ENCODE data around the gene NPM3. TPM values are rescaled to one million over a fixed set of nuclear protein-coding genes. Genes with fewer than 3 reads are reported as not detected.

Gene NPM3
- polyA plus RNA-seq, 1 of the 3 experiments (the other 2 are of a cell fraction) = 105 TPM

GRCh38 chr10:101781984-101782810 is 1.0 kb downstream of the NPM3 start:
- CTCF ChIA-PET = interaction anchor here (0.6 to 11.7 kb wide), 17 partner anchors 10 to 801 kb away, joined by 3 to 297 read pairs (median 8); partner anchors contain the start of genes DPCD and POLL
- peak overlapping the region; percentile 77 to 96 for H3K4me3 ChIP-seq (ENCODE audit: low read depth in 2 of 2, low read length in 1 of 2)
- H3K27ac ChIP-seq (ENCODE audit: low read depth in 2 of 2, low read length in 1 of 2) = no peak overlapping the region
- peaks cover 41% of the 10 kb centered on the region for H3F3A ChIP-seq (replicated peaks; ENCODE audit: insufficient read depth)
- peak; percentile 28 for DNase-seq
- TF ChIP-seq SIN3A (IDR thresholded peaks at IDR 0.05; ENCODE audit: borderline replicate concordance, low read depth, low read length) (no peak), JUND (IDR thresholded peaks at IDR 0.05) (no peak), IRF3 (IDR thresholded peaks at IDR 0.05; ENCODE audit: low read depth, low read length) (no peak), RFX5 (IDR thresholded peaks at IDR 0.05; ENCODE audit: low read length) (no peak), MXI1 (IDR thresholded peaks at IDR 0.05; ENCODE audit: low read depth, low read length) (no peak), NFIC (IDR thresholded peaks at IDR 0.05; ENCODE audit: borderline replicate concordance) (no peak), YY1 (IDR thresholded peaks at IDR 0.05; ENCODE audit: low read depth) (no peak)
- TF ChIP-seq, protein P1, sequence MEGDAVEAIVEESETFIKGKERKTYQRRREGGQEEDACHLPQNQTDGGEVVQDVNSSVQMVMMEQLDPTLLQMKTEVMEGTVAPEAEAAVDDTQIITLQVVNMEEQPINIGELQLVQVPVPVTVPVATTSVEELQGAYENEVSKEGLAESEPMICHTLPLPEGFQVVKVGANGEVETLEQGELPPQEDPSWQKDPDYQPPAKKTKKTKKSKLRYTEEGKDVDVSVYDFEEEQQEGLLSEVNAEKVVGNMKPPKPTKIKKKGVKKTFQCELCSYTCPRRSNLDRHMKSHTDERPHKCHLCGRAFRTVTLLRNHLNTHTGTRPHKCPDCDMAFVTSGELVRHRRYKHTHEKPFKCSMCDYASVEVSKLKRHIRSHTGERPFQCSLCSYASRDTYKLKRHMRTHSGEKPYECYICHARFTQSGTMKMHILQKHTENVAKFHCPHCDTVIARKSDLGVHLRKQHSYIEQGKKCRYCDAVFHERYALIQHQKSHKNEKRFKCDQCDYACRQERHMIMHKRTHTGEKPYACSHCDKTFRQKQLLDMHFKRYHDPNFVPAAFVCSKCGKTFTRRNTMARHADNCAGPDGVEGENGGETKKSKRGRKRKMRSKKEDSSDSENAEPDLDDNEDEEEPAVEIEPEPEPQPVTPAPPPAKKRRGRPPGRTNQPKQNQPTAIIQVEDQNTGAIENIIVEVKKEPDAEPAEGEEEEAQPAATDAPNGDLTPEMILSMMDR (IDR thresholded peaks at IDR 0.05) = no peak
- TF ChIP-seq, protein P2, sequence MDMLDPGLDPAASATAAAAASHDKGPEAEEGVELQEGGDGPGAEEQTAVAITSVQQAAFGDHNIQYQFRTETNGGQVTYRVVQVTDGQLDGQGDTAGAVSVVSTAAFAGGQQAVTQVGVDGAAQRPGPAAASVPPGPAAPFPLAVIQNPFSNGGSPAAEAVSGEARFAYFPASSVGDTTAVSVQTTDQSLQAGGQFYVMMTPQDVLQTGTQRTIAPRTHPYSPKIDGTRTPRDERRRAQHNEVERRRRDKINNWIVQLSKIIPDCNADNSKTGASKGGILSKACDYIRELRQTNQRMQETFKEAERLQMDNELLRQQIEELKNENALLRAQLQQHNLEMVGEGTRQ (IDR thresholded peaks at IDR 0.05; ENCODE audit: borderline replicate concordance, low read depth, low read length) = no peak
- no peaks in the 10 kb centered on the region for H3K9me2 ChIP-seq
- peak overlapping the region; percentile 91 for H3K4me2 ChIP-seq
- 63% methylated on average over 11 of the region's 17 CpGs for WGBS (ENCODE audit: low lambda C conversion rate)
- H4K20me1 ChIP-seq (ENCODE audit: insufficient read depth) = peaks cover 29% of the 10 kb centered on the region; the same call in 1 of the 2 replicates
- H3K79me2 ChIP-seq (ENCODE audit: insufficient read depth) = peaks cover 12% of the 10 kb centered on the region
- no peaks in the 10 kb centered on the region for H3K27me3 ChIP-seq (ENCODE audit: insufficient read depth)
- POLR2A ChIA-PET = interaction anchor here (1.7 kb wide), 1 partner anchor 180 kb away, joined by 10 read pairs; no protein-coding TSS in a partner anchor
- H3K9ac ChIP-seq = peak overlapping the region; percentile 74
- H3K36me3 ChIP-seq (replicated peaks in 1 of 2; ENCODE audit: control insufficient read depth in 1 of 2, insufficient read depth in 2 of 2, low read length in 1 of 2) = peaks cover 31 to 33% of the 10 kb centered on the region in 2 experiments
- H3K4me1 ChIP-seq (ENCODE audit: control insufficient read depth in 1 of 2, insufficient read depth in 2 of 2, low read depth in 1 of 2, low read length in 1 of 2) = peaks cover 8 to 23% of the 10 kb centered on the region in 2 experiments; a peak in 3 of 4 replicates
- H2AFZ ChIP-seq (ENCODE audit: low read depth) = no peak overlapping the region
- H3K9me3 ChIP-seq = no peaks in the 10 kb centered on the region

GRCh38 chr10:101781655-101781983 is 1.6 kb downstream of the NPM3 start:
- Histone ChIP-seq H3K27ac (ENCODE audit: low read depth in 2 of 2, low read length in 1 of 2) (no peak overlapping the region), H4K20me1 (ENCODE audit: insufficient read depth) (peaks cover 25% of the 10 kb centered on the region; the same call in 1 of the 2 replicates), H3K79me2 (ENCODE audit: insufficient read depth) (peaks cover 8% of the 10 kb centered on the region), H2AFZ (ENCODE audit: low read depth) (no peak overlapping the region), H3F3A (replicated peaks; ENCODE audit: insufficient read depth) (peaks cover 35% of the 10 kb centered on the region), H3K4me3 (ENCODE audit: low read depth in 2 of 2, low read length in 1 of 2) (no peak overlapping the region; a peak in 1 of 4 replicates), H3K36me3 (replicated peaks in 1 of 2; ENCODE audit: control insufficient read depth in 1 of 2, insufficient read depth in 2 of 2, low read length in 1 of 2) (peaks cover 26 to 27% of the 10 kb centered on the region in 2 experiments), H3K27me3 (ENCODE audit: insufficient read depth) (no peaks in the 10 kb centered on the region), H3K4me1 (ENCODE audit: control insufficient read depth in 1 of 2, insufficient read depth in 2 of 2, low read depth in 1 of 2, low read length in 1 of 2) (peaks cover 8 to 23% of the 10 kb centered on the region in 2 experiments; a peak in 3 of 4 replicates), H3K9ac (no peak overlapping the region), H3K4me2 (peak overlapping the region; percentile 91), H3K9me3 (no peaks in the 10 kb centered on the region), H3K9me2 (no peaks in the 10 kb centered on the region)
- DNase-seq = peak; percentile 10
- POLR2A ChIA-PET = interaction anchor here (0.8 to 1.7 kb wide), 3 partner anchors 88 to 179 kb away, joined by 3 to 10 read pairs (median 3); no protein-coding TSS in a partner anchor
- CTCF ChIA-PET = interaction anchor here (0.5 to 11.7 kb wide), 58 partner anchors 8 to 620 kb away, joined by 3 to 297 read pairs (median 4); partner anchors contain the start of genes DPCD and POLL
- WGBS (ENCODE audit: low lambda C conversion rate) = 87% methylated on average over 7 of the region's 7 CpGs
- no peak for TF ChIP-seq TAF1 (IDR thresholded peaks at IDR 0.05; ENCODE audit: borderline replicate concordance, low read depth, low read length)
- no peak for TF ChIP-seq MAX (IDR thresholded peaks at IDR 0.05; ENCODE audit: low read depth)

Data from SK-N-SH (cell line).